GM18508 (cell line): ENCODE results near the gene NXN.
"Not testable (repeated sequence)": the region's sequence is repeated elsewhere in the genome, so short reads cannot be mapped to it uniquely, and the experiment has no call there.

Experiments
- ATAC-seq: cut with Tn5 transposase; IDR thresholded peaks from one replicate; pipeline ENCODE4 v1.9.1; 2021; ENCODE audit warnings: moderate number of reproducible peaks; ENCODE audit not compliant: insufficient read depth, unreplicated experiment

Gene NXN

DNA sequence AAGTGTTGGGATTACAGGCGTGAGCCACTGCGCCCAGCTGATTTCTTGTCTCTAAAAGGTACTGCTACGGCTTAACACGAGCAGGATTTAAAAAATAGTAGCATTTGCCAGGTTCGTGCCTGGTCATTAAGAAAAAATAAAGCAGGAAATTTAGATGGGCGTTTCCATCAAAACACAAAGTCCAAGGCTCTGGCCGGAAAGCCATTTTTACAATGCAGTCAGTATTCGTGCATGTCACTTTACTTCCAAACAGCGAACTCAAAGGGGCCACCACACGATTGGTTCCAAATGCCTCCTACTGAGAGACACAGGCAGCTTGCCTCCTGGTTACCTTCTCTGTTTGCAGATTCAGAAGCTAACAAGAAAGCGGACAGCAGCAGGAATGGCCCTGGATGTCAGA, 131.2 kb downstream of the NXN start:
- no peak for ATAC-seq

DNA sequence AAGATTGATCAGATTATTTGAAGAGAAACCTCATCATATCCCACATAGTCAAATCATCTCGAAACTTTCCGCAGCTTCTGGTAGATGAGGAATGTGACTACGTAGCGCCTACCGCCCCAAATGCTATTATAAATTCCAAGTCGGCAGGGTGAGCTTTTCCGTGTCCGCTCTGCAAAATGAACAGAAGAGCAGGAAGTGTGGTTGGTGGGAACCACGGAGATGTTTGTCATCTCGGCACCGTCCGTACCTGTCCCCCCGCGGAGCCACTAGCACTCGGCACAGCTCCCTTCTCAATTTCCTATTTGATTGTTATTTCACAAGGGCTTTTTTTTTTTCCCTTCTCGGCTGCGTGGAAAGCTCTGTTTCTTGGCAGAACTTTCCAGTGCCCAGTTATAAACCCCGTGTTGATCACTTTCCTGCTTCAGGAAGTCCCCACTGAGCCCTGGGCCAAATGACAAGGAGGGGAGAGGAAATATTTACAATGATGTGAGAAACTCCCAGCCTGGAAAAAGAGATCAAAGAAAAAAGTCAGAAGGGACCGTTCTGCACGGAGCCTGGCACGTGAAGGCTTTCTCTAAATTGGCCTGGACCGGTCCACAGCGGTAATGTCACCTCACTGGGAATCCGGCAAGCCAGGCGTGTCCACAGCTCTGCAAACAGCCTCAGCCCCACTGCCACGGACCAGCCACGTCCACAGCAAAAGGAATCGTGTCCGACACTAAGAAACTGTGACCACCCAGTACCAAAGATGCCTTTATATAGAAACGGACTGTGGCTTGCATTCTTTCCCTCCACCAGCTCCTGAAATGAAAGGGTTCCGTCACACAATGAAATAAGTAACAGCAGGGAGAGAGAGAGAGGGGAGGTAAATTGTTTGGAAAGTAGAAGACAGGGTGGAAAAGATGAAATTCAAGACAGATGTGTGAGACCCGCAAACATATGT, 132.4 kb downstream of the NXN start:
- no peak for ATAC-seq

DNA sequence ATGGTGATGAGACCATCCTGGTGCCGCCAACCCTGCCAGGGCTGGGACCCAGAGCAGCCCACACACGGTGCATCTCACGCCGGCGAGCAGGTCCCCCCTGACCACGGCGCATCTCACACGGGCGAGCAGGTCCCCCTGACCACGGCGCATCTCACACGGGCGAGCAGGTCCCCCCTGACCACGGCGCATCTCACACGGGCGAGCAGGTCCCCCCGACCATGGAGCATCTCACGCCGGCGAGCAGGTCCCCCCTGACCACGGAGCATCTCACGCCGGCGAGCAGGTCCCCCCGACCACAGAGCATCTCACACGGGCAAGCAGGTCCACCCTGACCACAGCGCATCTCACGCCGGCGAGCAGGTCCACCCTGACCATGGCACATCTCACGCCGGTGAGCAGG, 138.3 kb downstream of the NXN start:
- no peak for ATAC-seq

DNA sequence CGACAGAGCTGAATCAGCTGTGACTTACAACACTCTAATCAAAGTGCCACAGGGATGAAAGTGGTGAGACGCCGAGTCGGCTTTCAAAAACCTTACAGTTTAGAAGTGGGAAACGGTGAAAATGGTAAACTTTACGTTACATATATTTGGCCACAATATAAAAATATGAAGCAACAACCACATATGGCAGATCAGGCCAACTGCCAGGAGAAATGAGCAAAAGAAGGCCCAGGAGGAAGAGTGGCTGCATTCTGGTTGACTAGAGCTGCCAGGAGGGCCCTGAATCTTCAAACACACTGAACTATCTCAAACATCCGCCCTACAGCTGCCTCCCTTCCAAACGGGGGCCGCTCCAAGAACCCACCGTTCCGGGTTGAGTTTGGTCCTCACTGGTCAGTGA, 141.1 kb downstream of the NXN start:
- ATAC-seq: no peak

DNA sequence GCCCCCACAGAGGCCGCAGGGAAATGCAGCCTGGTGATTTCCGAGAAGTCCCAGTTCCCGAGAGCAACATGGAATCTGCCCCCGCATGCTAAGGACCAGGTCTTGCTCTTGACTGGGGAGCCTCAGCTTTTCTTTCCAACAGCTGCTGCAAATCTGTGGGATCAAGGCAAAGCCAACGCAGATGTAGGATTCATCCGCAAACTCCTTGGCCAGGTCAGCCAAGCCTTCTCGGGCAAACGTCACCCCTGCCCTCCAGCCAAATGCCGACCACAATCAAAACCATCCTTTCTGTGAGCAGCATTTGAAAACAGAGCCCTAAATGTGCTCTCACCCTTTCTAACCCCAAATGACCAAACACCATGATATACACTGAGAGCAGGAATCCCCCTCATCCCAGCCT, 143.4 kb downstream of the NXN start:
- ATAC-seq: no peak

DNA sequence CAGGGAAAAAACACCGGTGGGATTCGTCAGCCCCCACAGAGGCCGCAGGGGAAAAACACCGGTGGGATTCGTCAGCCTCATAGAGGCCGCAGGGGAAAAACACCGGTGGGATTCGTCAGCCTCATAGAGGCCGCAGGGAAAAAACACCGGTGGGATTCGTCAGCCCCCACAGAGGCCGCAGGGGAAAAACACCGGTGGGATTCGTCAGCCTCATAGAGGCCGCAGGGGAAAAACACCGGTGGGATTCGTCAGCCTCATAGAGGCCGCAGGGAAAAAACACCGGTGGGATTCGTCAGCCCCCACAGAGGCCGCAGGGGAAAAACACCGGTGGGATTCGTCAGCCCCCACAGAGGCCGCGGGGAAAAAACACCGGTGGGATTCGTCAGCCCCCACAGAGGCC, 143.9 kb downstream of the NXN start:
- ATAC-seq: not testable (repeated sequence)

DNA sequence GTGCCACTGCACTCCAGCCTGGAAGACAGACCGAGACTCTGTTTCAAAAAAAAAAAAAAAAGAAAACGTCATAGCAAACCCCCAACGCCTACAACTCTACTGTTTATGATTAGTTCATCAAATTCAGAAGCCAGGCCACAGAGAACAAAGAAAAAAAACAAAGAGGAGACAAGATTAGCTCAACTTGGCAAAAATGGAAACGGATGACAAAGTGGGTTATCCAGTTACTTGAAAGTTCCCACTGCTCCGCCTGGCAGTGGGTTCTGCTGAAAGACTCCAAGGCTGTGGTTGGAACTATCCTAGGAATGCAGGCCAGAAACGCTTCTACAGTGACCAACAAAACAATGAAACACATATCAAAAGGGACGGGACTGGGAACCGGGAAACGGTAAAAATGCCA, 144.3 kb downstream of the NXN start:
- no peak for ATAC-seq

DNA sequence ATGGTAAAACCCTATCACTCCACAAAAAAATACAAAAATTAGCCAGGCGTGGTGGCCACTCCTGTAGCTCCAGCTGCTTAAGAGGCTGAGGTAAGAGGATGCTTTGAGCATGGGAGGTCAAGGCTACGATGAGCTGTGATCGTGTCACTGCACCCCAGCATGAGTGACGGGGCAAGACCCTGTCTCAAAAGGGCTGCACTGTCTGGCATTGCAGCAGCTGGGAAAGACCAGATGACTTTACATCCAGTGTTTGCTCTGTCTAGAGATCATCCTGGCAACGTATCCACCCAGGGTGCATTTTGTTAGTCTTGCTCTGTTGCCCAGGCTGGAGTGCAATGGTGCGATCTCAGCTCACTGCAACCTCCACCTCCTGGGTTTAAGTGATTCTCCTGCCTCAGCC, 145.4 kb downstream of the NXN start:
- ATAC-seq: no peak

DNA sequence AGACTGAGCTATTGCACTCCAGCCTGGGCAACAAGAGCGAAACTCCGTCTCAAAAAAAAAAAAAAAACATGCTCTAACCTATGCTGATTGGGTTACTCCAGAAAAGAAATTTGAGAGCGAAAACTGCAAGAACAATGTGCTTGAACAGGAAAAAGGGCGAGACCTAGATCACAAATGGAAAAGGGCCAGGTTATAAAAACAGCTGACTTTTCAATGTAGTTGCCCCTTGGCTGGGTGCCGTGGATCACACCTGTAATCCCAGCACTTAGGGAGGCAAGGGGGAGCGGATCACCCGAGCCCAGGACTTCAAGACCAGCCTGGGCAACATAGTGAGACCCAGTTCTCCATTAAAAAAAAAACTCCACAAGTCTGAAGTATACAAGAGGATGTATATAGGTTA, 148.6 kb downstream of the NXN start:
- no peak for ATAC-seq

DNA sequence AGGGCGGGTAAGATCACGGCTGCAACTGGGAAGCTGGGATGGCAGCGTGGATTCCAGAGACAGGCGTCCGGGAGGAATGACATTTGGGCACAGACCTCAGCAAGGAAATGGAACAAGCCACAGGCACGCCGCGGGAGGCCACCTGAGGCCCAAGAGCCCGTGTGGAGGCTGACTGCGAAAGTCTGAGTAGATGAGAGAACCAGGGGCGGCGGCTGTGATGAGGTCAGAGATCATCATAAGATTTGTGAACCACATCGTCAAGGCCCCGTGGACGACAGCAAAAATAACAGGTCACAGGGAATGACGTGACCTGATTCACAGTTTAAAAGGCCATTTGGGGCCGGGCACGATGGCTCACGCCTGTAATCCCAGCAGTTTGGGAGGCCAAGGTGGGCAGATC, 149.2 kb downstream of the NXN start:
- ATAC-seq: no peak

DNA sequence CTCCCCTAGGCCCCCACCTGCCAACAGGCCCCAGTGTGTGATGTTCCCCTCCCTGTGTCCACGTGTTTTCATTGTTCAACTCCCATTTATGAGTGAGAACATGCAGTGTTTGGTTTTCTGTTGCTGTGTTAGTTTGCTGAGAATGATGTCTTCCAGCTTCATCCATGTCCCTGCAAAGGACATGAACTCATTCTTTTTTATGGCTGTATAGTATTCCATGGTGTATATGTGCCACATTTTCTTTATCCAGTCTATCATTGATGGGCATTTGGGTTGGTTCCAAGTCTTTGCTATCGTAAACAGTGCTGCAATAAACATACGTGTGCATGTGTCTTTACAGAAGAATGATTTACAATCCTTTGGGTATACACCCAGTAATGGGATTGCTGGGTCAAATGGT, 150.0 kb downstream of the NXN start:
- not testable (repeated sequence) for ATAC-seq

DNA sequence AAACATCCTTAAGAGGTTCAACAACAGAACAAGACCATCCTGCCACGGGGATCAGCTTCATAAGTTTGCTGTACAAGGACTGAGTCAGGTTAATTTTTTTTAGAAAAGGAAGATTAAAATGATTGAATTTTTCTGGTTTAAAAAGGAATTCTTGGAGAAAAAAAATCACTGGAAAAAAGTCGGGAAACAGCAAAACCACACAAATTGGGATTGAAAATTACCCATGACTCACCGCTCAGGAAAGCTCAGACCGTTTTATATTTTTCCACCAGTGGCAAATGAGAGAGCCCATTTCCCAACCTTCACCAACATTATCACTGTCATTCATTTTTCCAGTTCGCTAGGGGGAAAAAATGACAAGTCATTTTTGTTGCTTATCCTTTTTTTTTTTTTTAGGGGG, 150.8 kb downstream of the NXN start:
- no peak for ATAC-seq

DNA sequence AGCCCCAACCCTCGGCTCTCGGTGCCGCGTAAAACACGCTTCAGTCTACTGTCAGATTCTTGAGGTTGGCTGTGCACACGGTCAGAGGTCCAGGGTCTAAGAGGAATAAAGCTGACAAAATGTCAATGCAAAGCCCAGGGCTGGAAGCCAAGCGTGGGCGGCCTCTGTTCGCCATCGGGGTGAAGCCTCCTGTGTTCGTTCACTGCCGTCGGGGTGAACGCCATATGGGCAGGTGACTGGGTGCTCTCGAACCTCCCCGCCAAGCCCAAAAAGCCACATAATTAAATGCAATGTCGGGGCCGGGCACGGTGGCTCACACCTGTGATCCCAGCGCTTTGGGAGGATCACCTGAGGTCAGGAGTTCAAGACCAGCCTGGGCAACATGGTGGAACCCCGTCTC, 152.8 kb downstream of the NXN start:
- no peak for ATAC-seq

DNA sequence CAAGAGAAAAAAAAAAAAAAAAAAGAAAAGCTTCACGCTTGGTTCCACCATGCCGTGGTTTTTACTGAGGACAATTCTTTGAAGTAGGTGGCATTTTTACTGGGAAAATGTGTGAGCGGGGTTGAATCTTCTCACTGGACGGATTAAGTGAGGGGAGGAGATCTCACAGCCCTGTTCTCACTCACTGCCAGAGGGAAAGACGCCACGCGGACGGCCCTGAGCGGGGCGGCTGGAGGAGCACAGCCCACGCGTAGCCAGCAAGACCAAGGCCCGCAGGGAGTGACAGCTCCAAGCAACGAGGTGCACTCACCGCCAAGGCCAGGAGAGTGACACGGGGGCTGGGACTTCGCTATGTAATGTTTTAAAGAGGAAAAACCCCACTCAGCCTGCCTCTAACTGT, 154.4 kb downstream of the NXN start:
- no peak for ATAC-seq

DNA sequence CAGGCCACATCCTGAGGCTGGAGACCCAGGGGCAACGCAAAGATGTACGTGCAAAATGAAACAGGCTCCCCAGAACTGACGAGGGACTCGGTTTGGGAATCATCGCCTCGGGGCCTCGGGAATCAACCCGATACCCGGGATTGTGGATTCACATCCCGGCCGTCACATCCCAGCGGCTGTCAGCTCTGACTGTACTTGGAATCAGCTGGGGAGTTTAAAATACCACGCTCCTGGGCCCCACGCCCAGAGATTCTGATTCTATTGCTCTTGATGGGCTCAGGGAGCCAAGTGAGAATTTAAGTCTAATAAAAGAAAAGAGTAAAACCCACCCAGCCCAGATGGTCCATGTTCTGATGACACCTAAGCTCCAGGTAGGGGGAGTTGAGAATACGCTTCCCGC, 155.2 kb downstream of the NXN start:
- ATAC-seq: no peak

DNA sequence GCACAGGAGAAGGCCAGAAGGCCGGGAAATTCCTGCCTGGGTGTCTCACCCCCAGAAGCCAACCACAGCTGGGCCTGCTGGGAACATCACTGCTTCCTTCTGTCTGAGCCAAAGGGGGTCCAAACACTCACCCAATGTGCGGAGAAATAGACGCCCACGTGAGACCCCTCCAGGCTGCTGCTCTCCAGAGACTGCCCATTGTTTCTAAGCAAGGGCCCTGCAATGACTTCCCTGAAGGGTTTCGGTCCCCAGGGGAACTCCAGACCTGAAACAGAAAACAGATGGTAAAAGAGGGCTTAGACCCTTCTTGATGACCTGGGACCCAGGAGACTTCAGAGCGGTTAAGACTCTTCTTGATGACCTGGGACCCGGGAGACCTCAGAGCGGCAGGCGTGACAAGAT, 156.1 kb downstream of the NXN start:
- ATAC-seq: no peak

DNA sequence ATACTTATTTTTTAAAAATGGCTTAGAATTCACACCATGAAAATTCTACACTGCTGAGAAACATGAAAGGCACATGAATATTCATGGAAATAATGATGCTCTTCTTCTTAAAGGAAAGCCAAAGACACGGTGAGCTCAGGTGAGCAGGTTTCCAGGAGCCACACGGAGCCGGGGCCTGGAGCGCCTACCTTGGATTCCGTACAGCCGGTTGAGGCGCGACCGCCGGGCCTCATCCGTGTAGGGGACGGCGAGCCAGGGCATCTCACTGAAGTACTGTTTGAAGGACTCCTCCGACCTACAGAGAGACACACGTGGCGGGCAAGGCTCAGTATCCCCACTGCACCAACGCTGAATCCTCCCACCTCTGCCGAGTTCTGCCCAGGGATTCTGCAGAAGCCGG, 160.3 kb downstream of the NXN start:
- ATAC-seq: no peak

DNA sequence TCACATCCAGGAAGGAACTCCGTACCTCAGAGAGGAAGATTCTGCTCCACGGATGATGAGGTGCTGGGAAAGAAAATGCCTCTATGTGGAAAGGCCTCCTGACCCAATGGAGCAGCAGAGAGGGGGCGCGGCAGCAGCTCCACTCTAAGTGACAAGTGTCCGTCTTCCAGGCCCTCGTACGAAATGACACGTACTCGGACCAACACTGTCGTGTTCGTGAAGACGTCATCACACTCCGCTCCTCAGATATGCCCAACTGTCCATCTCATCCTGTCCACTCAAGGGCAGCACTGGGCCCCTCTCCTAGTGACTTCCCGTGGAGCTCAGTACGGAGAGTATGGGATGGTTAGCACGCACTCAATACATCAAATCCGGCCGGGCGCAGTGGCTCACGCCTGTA, 165.2 kb downstream of the NXN start:
- no peak for ATAC-seq

DNA sequence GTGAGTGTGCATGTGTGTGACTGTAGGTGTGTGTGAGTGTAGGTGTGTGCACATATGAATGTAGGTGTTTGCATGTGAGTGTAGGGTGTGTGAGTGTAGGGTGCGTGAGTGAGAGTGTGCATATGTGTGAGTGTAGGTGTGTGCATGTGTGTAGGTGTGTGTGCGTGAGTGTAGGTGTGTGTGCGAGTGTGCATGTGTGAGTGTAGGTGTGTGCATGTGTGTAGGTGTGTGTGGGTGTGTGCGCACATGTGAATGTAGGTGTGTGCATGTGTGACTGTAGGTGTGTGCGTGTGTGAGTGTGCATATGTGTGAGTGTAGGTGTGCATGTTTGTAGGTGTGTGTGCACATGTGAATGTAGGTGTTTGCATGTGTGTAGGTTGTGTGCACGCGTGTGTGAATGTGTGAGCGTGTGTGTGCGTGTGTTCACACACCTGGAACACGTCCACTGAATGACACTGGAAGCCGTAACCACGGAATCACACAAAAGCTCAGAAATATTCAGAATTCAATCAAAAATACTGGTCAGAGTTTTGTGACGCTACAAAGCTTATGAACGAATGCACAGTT, 166.9 kb downstream of the NXN start:
- no peak for ATAC-seq

DNA sequence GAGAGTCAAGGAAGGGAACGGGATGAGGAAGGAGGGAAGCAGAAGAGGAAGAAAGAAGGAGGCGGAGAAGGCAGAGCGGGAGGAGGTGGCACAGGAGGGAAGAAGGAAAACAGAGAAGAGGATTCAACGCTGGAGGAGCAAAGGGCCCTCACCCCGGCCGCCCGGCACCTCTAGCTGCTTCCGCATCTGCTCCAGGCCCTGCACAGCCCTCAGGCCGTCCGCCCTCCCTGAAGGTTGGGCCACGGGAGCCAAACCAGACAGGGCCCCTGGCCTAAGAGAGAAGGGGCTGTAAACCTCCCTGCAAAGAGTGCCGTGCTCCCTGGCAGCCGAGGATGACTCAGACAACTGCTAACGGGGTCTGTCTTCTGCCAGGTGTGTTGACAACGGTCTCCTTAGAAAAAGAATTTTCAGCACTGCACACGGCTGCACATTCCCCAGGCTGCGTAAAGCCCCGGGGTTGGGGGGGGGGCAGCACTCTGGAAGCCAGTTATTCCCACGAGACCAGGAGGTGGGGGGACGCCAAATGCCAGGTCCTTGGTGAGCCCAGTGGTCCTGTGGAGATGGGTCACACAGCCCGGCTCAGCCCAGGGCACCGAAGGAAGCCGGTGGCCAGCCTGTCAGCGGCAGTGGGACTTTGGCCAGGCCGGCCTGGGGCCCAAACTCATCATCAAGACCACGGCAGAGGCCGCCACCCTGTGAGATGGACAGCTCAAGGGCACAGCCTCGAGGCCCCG, 168.4 kb downstream of the NXN start:
- no peak for ATAC-seq

DNA sequence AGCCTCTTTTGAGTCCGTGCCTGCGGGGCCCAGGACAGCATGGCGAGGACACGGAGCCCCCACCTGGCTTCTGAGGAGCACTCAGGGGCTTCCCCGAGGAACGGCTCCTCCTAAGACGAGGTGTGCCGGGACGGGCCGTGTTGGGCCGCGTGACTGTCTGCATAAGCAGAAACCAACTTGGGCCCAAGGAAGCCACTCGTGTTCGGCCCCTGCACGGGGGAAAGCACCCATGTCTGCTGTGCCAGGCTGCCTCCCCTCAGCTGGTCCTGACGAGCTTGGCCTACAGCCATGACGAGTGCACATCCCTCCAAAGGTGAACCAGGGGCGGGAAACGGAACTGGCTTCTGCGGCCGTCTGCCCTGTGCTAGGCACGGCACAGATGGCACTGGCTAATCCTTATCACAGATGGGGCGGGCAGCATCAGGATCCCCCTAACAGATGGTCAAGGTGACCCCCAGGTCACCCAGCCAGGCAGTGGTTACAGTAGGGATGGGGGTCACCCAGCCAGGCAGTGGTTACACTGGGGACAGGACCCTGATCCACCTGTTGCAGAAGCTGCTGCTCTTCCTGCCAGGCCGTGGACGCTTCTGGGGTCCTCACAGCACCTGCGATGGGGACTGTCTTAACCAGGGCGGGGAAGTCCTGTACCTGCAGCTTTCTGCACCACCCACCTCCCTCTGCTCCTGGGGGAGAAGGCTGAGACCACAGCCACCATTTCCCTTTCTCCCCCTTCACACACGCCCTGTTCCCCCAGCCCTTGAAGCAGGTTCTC, 171.9 kb downstream of the NXN start:
- ATAC-seq: no peak
